ENCODE measurements around the gene BLCAP. TPM values are rescaled to one million over a fixed set of nuclear protein-coding genes. Genes with fewer than 3 reads are reported as not detected.

The BLCAP gene
- total RNA-seq, 1 experiment from 2014 or later, result 99.9 TPM

DNA sequence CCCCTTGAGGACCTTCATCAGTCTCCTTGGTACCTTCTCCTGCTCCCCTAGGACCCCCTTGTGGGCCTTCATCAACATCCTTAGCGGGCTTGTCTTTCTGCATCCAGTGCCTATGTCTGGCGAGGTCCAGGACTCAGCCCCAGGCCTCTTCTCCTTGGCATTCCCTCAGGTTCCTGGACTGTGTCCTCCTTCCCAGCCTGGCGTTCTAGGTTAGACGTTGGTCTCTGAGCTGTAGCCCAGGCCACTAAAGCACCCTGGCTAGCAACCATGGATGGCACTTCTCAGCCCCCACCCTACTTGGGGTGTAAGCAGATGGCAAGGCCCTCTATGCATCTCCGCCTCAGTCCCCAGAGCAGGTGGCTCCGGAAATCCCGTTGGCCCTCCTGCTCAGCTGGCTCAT lies 58.1 kb downstream of the BLCAP start:
- Histone ChIP-seq H3K9me3 (ENCODE audit: insufficient read depth, low read depth) (no peaks in the 10 kb centered on the region), H3K79me2 (ENCODE audit: low read depth) (no peaks in the 10 kb centered on the region), H3K36me3 (ENCODE audit: low read depth) (no peaks in the 10 kb centered on the region), H3K4me2 (no peak overlapping the region), H3K4me1 (replicated peaks; ENCODE audit: insufficient read depth) (no peaks in the 10 kb centered on the region), H3K9me2 (ENCODE audit: insufficient read depth) (no peaks in the 10 kb centered on the region), H3K27ac (no peak overlapping the region), H3K4me3 (no peak overlapping the region), H2AFZ (no peak overlapping the region), H3K27me3 (ENCODE audit: insufficient read depth, low read depth) (peaks cover 94% of the 10 kb centered on the region), H3F3A (ENCODE audit: insufficient read depth, low read depth) (no peaks in the 10 kb centered on the region), H4K20me1 (ENCODE audit: insufficient read depth) (no peaks in the 10 kb centered on the region)
- ChIA-PET POLR2A (ENCODE audit: unreplicated experiment) (no interaction called here), CTCF (no interaction called here)
- BruUV-seq (replicated peaks), result no TSS peak
- TF ChIP-seq CTCF (conservative IDR thresholded peaks at IDR 0.05) (no peak), EZH2 (IDR thresholded peaks at IDR 0.05; ENCODE audit: low read depth) (no peak)
- intact Hi-C loops (cut with micrococcal nuclease; ENCODE audit: unreplicated experiment), result no loop called here
- no peak for DNase-seq

- Histone ChIP-seq H3K27ac (no peak overlapping the region), H3K4me1 (replicated peaks; ENCODE audit: insufficient read depth) (no peaks in the 10 kb centered on the region), H3K79me2 (ENCODE audit: low read depth) (no peaks in the 10 kb centered on the region), H3F3A (ENCODE audit: insufficient read depth, low read depth) (no peaks in the 10 kb centered on the region), H3K27me3 (ENCODE audit: insufficient read depth, low read depth) (peaks cover 94% of the 10 kb centered on the region), H3K9me2 (ENCODE audit: insufficient read depth) (no peaks in the 10 kb centered on the region), H4K20me1 (ENCODE audit: insufficient read depth) (no peaks in the 10 kb centered on the region), H3K36me3 (ENCODE audit: low read depth) (no peaks in the 10 kb centered on the region), H3K9me3 (ENCODE audit: insufficient read depth, low read depth) (no peaks in the 10 kb centered on the region), H3K4me2 (no peak overlapping the region), H2AFZ (no peak overlapping the region), H3K4me3 (no peak overlapping the region)
- DNase-seq, result no peak
- no TSS peak for BruUV-seq (replicated peaks)
- intact Hi-C loops (cut with micrococcal nuclease; ENCODE audit: unreplicated experiment), result no loop called here
- ChIA-PET POLR2A (ENCODE audit: unreplicated experiment) (no interaction called here), CTCF (no interaction called here)
- TF ChIP-seq EZH2 (IDR thresholded peaks at IDR 0.05; ENCODE audit: low read depth), result no peak
- no peak for TF ChIP-seq CTCF (conservative IDR thresholded peaks at IDR 0.05)
Observed at GRCh38 chr20:37468886-37469285, 58.8 kb downstream of the BLCAP start.

Other genes with a start within 250 kb of the BLCAP start
- 44.6 and 65.7 TPM in 2 replicates for gene MANBAL, start 238.2 kb downstream of the BLCAP start, total RNA-seq (2021)
- 56.8 and 58.4 TPM in 2 replicates for gene SRC, start 181.7 kb downstream of the BLCAP start, total RNA-seq (2021)
- gene NNAT, start 6.6 kb downstream of the BLCAP start, total RNA-seq (2021), result not detected in 2 replicates
- 55.6 and 83.5 TPM in 2 replicates for gene CTNNBL1, start 166.2 kb upstream of the BLCAP start, total RNA-seq (2021)

Measured in PC-9 (cell line).